KOPT-K1 (cell line): ENCODE measurements around the gene UBAP1.
"Not testable (repeated sequence)": the region's sequence is repeated elsewhere in the genome, so short reads cannot be mapped to it uniquely, and the experiment has no call there.

ENCODE experiments used
- H3K27ac ChIP-seq: fragments of 200-600 bp; sonication (generic); 2 replicates; pipeline ENCODE4 v1.5.1; 2016; ENCODE audit warnings: antibody characterized with exemption, mild to moderate bottlenecking, low read depth, low read length; ENCODE audit not compliant: poor library complexity, severe bottlenecking
- H3K36me3 ChIP-seq: fragments of 200-600 bp; sonication (generic); 2 replicates; pipeline ENCODE4 v1.5.1; 2017; ENCODE audit warnings: antibody characterized with exemption, mild to moderate bottlenecking, low read length, moderate library complexity; ENCODE audit not compliant: insufficient read depth
- H3K9me3 ChIP-seq: fragments of 200-600 bp; sonication (generic); 2 replicates; pipeline ENCODE4 v1.5.1; 2017; ENCODE audit warnings: antibody characterized with exemption, low read length, mild to moderate bottlenecking; ENCODE audit not compliant: insufficient read depth, poor library complexity, severe bottlenecking

Gene UBAP1

GRCh38 chr9:34254966-34255825, 76.4 kb downstream of the UBAP1 start:
- Histone ChIP-seq H3K27ac (peak overlapping the region; percentile 65), H3K9me3 (no peaks in the 10 kb centered on the region), H3K36me3 (peaks cover 86% of the 10 kb centered on the region)

GRCh38 chr9:34256104-34256503, 77.3 kb downstream of the UBAP1 start:
- H3K9me3 ChIP-seq = no peaks in the 10 kb centered on the region
- H3K36me3 ChIP-seq = peaks cover 77% of the 10 kb centered on the region
- H3K27ac ChIP-seq = peak overlapping the region; percentile 65

- Histone ChIP-seq H3K27ac (peak overlapping the region; percentile 65), H3K36me3 (peaks cover 73% of the 10 kb centered on the region), H3K9me3 (no peaks in the 10 kb centered on the region)
Measured at GRCh38 chr9:34256987-34257585, 78.2 kb downstream of the UBAP1 start.

GRCh38 chr9:34259315-34259714, 80.5 kb downstream of the UBAP1 start:
- Histone ChIP-seq H3K27ac (no peak overlapping the region), H3K36me3 (peaks cover 67% of the 10 kb centered on the region)

GRCh38 chr9:34262971-34263370, 84.1 kb downstream of the UBAP1 start:
- H3K27ac ChIP-seq = no peak overlapping the region
- no peaks in the 10 kb centered on the region for H3K9me3 ChIP-seq
- peaks cover 54% of the 10 kb centered on the region for H3K36me3 ChIP-seq

More at GRCh38 chr9:34259315-34259714, 80.5 kb downstream of the UBAP1 start:
- no peaks in the 10 kb centered on the region for H3K9me3 ChIP-seq

GRCh38 chr9:34267660-34268059, 88.8 kb downstream of the UBAP1 start:
- no peak overlapping the region for H3K27ac ChIP-seq
- H3K9me3 ChIP-seq = no peaks in the 10 kb centered on the region
- peaks cover 45% of the 10 kb centered on the region for H3K36me3 ChIP-seq

- no peak overlapping the region for H3K27ac ChIP-seq
- no peaks in the 10 kb centered on the region for H3K9me3 ChIP-seq
- H3K36me3 ChIP-seq = peaks cover 19% of the 10 kb centered on the region
Measured at GRCh38 chr9:34271265-34272006, 92.6 kb downstream of the UBAP1 start.

- Histone ChIP-seq H3K36me3 (peaks cover 19% of the 10 kb centered on the region), H3K27ac (no peak overlapping the region), H3K9me3 (no peaks in the 10 kb centered on the region)
Measured at GRCh38 chr9:34272101-34272541, 93.3 kb downstream of the UBAP1 start.

- H3K36me3 ChIP-seq = peaks cover 19% of the 10 kb centered on the region
- not testable (repeated sequence) for H3K9me3 ChIP-seq, H3K27ac ChIP-seq
Measured at GRCh38 chr9:34273588-34273987, 94.7 kb downstream of the UBAP1 start.

GRCh38 chr9:34275811-34276210, 97.0 kb downstream of the UBAP1 start:
- Histone ChIP-seq H3K27ac (no peak overlapping the region), H3K36me3 (peaks cover 25% of the 10 kb centered on the region), H3K9me3 (no peaks in the 10 kb centered on the region)

GRCh38 chr9:34276772-34277171, 97.9 kb downstream of the UBAP1 start:
- H3K36me3 ChIP-seq = peaks cover 25% of the 10 kb centered on the region
- H3K27ac ChIP-seq = no peak overlapping the region
- no peaks in the 10 kb centered on the region for H3K9me3 ChIP-seq

GRCh38 chr9:34279411-34279810, 100.6 kb downstream of the UBAP1 start:
- no peak overlapping the region for H3K27ac ChIP-seq
- no peaks in the 10 kb centered on the region for H3K9me3 ChIP-seq

GRCh38 chr9:34282096-34282495, 103.3 kb downstream of the UBAP1 start:
- H3K36me3 ChIP-seq = peaks cover 51% of the 10 kb centered on the region
- H3K9me3 ChIP-seq = no peaks in the 10 kb centered on the region
- no peak overlapping the region for H3K27ac ChIP-seq

More at GRCh38 chr9:34279411-34279810, 100.6 kb downstream of the UBAP1 start:
- H3K36me3 ChIP-seq = peaks cover 31% of the 10 kb centered on the region

- Histone ChIP-seq H3K27ac (no peak overlapping the region), H3K9me3 (no peaks in the 10 kb centered on the region), H3K36me3 (peaks cover 56% of the 10 kb centered on the region)
Measured at GRCh38 chr9:34289159-34289558, 110.3 kb downstream of the UBAP1 start.

- Histone ChIP-seq H3K36me3 (peaks cover 50% of the 10 kb centered on the region), H3K27ac (no peak overlapping the region), H3K9me3 (no peaks in the 10 kb centered on the region)
Measured at GRCh38 chr9:34291023-34291422, 112.2 kb downstream of the UBAP1 start.
